DOHH2 (cell line): ENCODE results near the gene HKDC1.

Experiments used
- CTCF ChIP-seq: fragments of 200-600 bp; sonication (generic); IDR thresholded peaks from one replicate; pipeline ENCODE4 v1.5.1; 2014; ENCODE audit warnings: antibody characterized with exemption, mild to moderate bottlenecking, low read depth, low read length; ENCODE audit not compliant: poor library complexity, severe bottlenecking
- EZH2phosphoT487 ChIP-seq: fragments of 200-600 bp; sonication (generic); IDR thresholded peaks from 2 replicates; pipeline ENCODE4 v1.6.1; 2017; ENCODE audit warnings: borderline replicate concordance, mild to moderate bottlenecking, antibody characterized with exemption, low read length, moderate library complexity, mixed read lengths

GRCh38 chr10:69220507-69220906 is 375 bp downstream of the HKDC1 start:
- no peak for TF ChIP-seq CTCF
- TF ChIP-seq EZH2phosphoT487: no peak
